ENCODE measurements around the gene SYNC. TPM values are rescaled to one million over a fixed set of nuclear protein-coding genes. Genes with fewer than 3 reads are reported as not detected.

The SYNC gene
- total and polyA plus RNA-seq, 9 of the 15 experiments (the other 6 are each of a cell fraction or from before 2014, with no cell fraction given), result 0.49 to 1.1 (median 0.87) TPM

DNA sequence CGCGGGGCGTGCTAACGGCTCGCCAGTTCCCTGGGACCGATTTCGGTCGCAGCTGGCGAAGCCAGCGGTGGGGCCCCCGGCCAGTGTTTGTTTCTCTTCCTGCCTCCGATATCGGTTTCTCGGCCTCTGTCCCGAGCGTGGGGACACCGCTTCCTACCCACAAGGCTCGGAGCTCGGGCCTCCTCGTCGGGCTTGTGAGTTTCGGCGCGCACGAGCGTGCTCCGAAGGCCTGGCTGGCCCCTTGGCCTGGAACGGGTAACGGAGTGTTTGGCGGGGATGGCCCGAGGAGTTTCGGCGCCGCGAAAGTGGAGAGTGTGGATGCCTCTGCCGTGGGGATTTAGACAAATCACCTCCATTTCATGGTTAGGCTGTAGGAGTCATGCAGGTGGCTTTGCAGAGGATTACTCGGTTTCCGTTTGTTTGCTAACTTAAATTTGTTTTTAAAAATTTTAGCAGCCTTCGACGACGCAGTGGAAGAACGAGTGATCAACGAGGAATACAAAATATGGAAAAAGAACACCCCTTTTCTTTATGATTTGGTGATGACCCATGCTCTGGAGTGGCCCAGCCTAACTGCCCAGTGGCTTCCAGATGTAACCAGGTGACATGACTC lies 51.0 kb downstream of the SYNC start (continued):
- TF ChIP-seq, protein P1, sequence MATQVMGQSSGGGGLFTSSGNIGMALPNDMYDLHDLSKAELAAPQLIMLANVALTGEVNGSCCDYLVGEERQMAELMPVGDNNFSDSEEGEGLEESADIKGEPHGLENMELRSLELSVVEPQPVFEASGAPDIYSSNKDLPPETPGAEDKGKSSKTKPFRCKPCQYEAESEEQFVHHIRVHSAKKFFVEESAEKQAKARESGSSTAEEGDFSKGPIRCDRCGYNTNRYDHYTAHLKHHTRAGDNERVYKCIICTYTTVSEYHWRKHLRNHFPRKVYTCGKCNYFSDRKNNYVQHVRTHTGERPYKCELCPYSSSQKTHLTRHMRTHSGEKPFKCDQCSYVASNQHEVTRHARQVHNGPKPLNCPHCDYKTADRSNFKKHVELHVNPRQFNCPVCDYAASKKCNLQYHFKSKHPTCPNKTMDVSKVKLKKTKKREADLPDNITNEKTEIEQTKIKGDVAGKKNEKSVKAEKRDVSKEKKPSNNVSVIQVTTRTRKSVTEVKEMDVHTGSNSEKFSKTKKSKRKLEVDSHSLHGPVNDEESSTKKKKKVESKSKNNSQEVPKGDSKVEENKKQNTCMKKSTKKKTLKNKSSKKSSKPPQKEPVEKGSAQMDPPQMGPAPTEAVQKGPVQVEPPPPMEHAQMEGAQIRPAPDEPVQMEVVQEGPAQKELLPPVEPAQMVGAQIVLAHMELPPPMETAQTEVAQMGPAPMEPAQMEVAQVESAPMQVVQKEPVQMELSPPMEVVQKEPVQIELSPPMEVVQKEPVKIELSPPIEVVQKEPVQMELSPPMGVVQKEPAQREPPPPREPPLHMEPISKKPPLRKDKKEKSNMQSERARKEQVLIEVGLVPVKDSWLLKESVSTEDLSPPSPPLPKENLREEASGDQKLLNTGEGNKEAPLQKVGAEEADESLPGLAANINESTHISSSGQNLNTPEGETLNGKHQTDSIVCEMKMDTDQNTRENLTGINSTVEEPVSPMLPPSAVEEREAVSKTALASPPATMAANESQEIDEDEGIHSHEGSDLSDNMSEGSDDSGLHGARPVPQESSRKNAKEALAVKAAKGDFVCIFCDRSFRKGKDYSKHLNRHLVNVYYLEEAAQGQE (IDR thresholded peaks at IDR 0.05; ENCODE audit: borderline replicate concordance), result no peak
- TF ChIP-seq, protein P1 (CRISPR knock-in tag; IDR thresholded peaks at IDR 0.05; ENCODE audit: low read depth), result no peak
- no peak for TF ChIP-seq HDAC8 (tag; IDR thresholded peaks at IDR 0.05)
- no peak for TF ChIP-seq ZNF408 (CRISPR knock-in tag; IDR thresholded peaks at IDR 0.05; ENCODE audit: low read depth)
- 0 out of 2 replicates have a peak, but pooled peaks have one; percentile 55 for TF ChIP-seq ZNF695 (CRISPR knock-in tag; IDR thresholded peaks at IDR 0.05)
- TF ChIP-seq ETV6 (IDR thresholded peaks at IDR 0.05; ENCODE audit: borderline replicate concordance in 1 of 2, low read depth in 2 of 2, low read length in 1 of 2), result no peak
- TF ChIP-seq ETV6 (CRISPR knock-in tag; IDR thresholded peaks at IDR 0.05; ENCODE audit: borderline replicate concordance), result peak; percentile 92; the same call in 1 of the 2 replicates
- TF ChIP-seq MYBL2 (IDR thresholded peaks at IDR 0.05; ENCODE audit: low read depth), result no peak
- TF ChIP-seq MYBL2 (CRISPR knock-in tag; IDR thresholded peaks at IDR 0.05; ENCODE audit: borderline replicate concordance), result no peak
- TF ChIP-seq RUNX1 (IDR thresholded peaks at IDR 0.05; ENCODE audit: low read depth), result no peak
- TF ChIP-seq PHB2 (IDR thresholded peaks at IDR 0.05; ENCODE audit: low read depth), result no peak
- no peak for TF ChIP-seq SMARCC2 (IDR thresholded peaks at IDR 0.05; ENCODE audit: low read depth)
- no peak for TF ChIP-seq SIX5 (IDR thresholded peaks at IDR 0.05; ENCODE audit: borderline replicate concordance in 1 of 2, insufficient read depth in 1 of 2, low read depth in 1 of 2, low read length in 2 of 2)
- TF ChIP-seq, protein P2, sequence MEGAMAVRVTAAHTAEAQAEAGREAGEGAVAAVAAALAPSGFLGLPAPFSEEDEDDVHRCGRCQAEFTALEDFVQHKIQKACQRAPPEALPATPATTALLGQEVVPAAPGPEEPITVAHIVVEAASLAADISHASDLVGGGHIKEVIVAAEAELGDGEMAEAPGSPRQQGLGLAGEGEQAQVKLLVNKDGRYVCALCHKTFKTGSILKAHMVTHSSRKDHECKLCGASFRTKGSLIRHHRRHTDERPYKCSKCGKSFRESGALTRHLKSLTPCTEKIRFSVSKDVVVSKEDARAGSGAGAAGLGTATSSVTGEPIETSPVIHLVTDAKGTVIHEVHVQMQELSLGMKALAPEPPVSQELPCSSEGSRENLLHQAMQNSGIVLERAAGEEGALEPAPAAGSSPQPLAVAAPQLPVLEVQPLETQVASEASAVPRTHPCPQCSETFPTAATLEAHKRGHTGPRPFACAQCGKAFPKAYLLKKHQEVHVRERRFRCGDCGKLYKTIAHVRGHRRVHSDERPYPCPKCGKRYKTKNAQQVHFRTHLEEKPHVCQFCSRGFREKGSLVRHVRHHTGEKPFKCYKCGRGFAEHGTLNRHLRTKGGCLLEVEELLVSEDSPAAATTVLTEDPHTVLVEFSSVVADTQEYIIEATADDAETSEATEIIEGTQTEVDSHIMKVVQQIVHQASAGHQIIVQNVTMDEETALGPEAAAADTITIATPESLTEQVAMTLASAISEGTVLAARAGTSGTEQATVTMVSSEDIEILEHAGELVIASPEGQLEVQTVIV (CRISPR knock-in tag; IDR thresholded peaks at IDR 0.05; ENCODE audit: borderline replicate concordance), result no peak
- no peak for TF ChIP-seq JUN (IDR thresholded peaks at IDR 0.05; ENCODE audit: borderline replicate concordance, low read depth, low read length)
- TF ChIP-seq JUN (CRISPR knock-in tag; IDR thresholded peaks at IDR 0.05; ENCODE audit: borderline replicate concordance), result no peak
- no peak; the same call in 1 of the 2 replicates for TF ChIP-seq GATA2 (CRISPR knock-in tag; IDR thresholded peaks at IDR 0.05)
- TF ChIP-seq ZNF165 (CRISPR knock-in tag; IDR thresholded peaks at IDR 0.05; ENCODE audit: borderline replicate concordance), result peak; percentile 26; the same call in 1 of the 2 replicates
- no peak for TF ChIP-seq PHF21A (IDR thresholded peaks at IDR 0.05; ENCODE audit: borderline replicate concordance, low read depth)

All from K562 (cell line).